Cerebellar cortex (tissue), 1 donor: Measurements from ENCODE around the gene CFHR2.

Source experiments
- DNase-seq: peaks from one replicate; pipeline ENCODE4 v3.0.0-alpha.2; 2015; ENCODE audit warnings: low spot score

CFHR2 gene

GRCh38 chr1:197003132-197003531 is 59.6 kb downstream of the CFHR2 start:
- no peak for DNase-seq

GRCh38 chr1:197008861-197009260 is 65.3 kb downstream of the CFHR2 start:
- no peak for DNase-seq
